ENCODE data around the gene ITGB1.
"Not testable (repeated sequence)": the region's sequence is repeated elsewhere in the genome, so short reads cannot be mapped to it uniquely, and the experiment has no call there.

- not testable (repeated sequence) for TF ChIP-seq POLR2A (IDR thresholded peaks at IDR 0.05)
- TF ChIP-seq, protein P1, sequence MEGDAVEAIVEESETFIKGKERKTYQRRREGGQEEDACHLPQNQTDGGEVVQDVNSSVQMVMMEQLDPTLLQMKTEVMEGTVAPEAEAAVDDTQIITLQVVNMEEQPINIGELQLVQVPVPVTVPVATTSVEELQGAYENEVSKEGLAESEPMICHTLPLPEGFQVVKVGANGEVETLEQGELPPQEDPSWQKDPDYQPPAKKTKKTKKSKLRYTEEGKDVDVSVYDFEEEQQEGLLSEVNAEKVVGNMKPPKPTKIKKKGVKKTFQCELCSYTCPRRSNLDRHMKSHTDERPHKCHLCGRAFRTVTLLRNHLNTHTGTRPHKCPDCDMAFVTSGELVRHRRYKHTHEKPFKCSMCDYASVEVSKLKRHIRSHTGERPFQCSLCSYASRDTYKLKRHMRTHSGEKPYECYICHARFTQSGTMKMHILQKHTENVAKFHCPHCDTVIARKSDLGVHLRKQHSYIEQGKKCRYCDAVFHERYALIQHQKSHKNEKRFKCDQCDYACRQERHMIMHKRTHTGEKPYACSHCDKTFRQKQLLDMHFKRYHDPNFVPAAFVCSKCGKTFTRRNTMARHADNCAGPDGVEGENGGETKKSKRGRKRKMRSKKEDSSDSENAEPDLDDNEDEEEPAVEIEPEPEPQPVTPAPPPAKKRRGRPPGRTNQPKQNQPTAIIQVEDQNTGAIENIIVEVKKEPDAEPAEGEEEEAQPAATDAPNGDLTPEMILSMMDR (IDR thresholded peaks at IDR 0.05), result not testable (repeated sequence)
Measured at GRCh38 chr10:32895200-32895968, 62.6 kb downstream of the ITGB1 start.

Data from lower leg skin (tissue), 3 donors.